HG03521 (cell line): ENCODE results near the gene TMA7B.
"Not testable (repeated sequence)": the region's sequence is repeated elsewhere in the genome, so short reads cannot be mapped to it uniquely, and the experiment has no call there.

Experiments
- ATAC-seq: cut with Tn5 transposase; IDR thresholded peaks from one replicate; pipeline ENCODE4 v1.9.1; 2021; ENCODE audit warnings: mild to moderate bottlenecking, moderate library complexity; ENCODE audit not compliant: unreplicated experiment

Gene TMA7B

DNA sequence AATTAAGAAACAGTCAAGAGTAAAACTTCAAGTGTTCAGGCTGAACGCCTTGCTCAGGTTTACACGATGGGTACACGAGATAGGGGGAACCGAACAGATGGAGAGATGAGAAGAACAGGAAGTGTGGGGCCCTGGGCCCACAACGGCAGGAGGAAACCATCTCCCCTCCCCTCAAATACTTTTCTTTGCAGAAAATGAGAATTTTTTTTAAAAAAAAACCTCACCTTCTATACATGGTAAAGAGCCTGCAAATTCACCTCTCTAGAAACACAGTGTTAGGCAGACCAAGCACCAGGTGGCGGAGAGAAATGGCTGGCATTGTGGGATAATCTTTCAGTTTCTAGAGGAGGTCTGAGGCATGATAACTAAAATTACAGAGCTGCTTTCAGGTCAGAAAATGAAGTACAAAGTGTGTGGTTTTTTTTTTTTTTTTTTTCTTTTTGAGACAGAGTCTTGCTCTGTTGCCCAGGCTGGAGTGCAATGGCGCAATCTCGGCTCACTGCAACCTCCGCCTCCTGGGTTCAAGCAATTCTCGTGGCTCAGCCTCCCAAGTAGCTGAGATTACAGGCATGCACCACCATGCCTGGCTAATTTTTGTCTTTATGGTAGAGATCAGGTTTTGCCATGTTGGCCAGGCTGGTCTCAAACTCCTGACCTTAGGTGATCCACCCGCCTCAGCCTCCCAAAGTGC, 8.4 kb upstream of the TMA7B start:
- ATAC-seq: not testable (repeated sequence)

DNA sequence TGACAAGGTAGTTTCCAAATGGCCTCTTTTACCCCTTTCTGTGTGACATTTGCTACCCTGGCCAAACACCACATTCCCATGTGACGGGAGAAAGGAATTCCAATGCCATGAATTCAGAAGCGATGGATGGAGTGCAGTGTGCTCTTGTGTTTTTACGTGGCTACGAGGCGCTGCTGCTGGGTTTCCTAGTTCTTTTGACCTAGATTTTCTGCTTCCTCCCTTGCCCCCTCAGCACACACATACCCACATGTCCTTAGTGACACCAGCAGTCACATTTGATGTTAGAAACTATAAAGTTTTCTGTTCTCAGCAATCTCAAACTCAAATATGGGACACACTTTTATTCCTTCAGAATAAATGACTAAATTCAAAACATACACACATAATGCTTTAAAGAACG, 7.8 kb upstream of the TMA7B start:
- ATAC-seq: no peak

DNA sequence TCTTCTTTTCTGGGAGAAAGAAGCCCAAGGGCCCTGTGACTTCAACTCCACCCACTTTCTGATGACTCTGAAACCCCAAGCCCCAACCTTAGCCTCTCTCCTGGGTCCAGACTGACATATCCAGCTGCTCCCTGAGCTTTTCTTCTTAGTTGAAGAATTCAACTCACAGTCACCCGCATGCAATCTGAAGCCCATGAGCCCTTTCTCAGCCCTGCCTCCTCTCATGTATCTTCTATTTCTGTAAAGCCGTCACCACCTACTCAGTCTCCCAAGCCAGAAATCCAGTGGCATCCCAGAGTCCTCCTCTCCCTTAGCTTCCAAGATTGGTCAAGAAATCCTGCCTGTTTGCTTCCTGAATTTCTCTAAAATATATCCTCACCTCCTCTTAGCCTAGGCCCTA, 7.1 kb upstream of the TMA7B start:
- ATAC-seq: no peak

DNA sequence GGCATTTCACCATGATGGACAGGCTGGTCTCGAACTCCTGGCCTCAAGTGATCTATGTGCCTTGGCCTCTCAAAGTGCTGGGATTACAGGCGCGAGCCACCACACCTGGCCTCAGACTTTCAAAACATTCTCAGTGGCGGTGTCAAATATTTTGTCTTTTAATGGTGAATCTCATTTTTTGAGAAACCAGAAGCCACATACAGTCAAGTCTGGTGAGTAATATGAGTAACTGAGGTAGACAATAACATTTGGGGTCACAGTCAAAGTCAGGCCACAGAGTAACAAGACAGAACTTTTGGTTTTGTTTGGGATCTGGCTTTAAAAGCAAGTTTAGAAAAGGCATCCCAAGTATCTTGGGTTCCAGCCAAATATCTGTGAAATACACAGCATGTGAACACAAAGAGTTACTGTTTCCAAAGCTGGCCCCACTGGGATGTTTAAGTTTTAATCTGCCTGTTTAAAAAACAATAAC, 5.6 kb upstream of the TMA7B start:
- ATAC-seq: no peak

DNA sequence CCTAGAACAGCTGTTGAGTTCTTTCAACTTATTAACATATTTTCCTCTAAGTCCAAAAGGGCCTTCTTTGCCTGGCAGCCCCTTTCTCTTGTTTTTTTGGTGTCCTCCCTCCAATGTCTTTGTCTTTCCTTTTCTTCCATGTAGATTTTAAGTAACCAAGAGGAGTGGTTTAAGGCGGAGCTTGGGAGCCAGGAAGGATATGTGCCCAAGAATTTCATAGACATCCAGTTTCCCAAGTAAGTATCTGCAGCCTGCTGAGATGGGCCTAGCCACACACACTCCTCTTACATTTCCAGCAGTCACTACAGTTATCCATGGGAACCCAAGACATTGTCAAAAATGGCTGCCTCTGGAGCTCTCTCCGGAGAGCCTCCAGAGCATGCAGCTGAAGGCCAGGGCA, 4.5 kb upstream of the TMA7B start:
- no peak for ATAC-seq

DNA sequence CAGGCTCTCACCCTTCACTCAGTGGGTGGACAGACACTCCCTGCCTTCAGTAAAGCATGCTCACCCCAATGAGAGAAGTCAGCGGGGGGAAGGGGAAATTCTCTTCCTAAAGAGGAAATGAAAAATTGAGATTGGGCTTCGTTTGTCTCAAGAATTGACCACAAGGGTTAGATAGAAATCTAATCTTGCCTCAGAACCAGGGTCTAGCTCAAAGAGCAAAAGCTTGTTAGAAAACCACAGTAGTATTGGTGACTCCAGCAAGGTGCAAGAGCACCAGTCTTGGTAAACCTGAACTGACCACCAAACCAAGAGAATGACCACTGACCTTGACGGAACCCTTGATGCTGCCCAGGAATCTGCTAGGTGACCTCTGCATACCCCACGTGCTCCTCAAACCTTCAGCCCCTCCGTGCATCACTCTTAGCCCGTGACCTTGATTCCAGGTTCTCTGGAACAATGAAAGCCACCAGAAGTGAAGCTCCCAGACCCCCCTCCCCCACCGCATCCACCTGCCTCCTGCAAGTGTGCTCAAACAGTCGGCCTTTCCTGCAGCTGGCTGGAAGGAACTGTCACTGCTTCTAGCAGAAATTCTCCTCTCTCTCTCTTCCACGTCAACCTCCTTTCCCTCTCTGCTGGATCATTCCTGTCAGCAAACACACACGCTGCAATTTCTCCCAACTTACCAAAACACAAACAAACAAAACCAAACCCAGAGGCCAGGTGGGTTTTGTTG, 3.1 kb upstream of the TMA7B start:
- ATAC-seq: peak; percentile 48

DNA sequence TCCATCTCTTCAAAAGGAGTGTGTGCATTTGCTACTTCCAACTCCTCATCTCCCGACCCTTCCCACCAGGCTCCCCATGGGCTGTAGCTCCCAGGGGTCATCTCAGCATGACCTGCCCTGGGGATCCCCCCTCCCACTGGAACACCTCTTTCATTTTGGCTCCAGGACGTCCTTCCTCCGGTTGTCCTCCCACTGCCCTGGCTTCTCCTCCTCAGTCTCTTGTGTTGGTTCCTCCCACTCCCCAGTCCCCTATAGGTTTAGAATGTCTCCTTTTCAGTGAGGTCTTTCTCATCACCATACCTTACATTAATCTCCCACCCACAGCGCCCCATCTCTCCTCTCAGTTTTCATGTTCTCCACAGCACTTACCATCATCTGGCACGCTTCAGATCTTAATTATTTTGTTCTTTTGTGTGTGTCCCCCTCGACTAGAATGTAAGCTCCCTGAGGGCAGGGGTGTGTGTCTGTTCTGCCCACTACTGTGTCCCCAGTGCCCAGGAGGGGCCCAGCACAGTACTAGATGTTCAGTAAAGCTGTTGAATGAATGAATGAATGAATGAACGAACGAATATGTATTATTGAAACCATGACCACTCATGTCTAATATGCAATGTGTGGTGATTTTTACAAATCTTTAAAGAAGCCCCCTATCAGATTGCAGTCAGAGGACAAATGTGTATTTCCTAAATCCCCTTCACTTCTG, 2.0 kb upstream of the TMA7B start:
- ATAC-seq: no peak

DNA sequence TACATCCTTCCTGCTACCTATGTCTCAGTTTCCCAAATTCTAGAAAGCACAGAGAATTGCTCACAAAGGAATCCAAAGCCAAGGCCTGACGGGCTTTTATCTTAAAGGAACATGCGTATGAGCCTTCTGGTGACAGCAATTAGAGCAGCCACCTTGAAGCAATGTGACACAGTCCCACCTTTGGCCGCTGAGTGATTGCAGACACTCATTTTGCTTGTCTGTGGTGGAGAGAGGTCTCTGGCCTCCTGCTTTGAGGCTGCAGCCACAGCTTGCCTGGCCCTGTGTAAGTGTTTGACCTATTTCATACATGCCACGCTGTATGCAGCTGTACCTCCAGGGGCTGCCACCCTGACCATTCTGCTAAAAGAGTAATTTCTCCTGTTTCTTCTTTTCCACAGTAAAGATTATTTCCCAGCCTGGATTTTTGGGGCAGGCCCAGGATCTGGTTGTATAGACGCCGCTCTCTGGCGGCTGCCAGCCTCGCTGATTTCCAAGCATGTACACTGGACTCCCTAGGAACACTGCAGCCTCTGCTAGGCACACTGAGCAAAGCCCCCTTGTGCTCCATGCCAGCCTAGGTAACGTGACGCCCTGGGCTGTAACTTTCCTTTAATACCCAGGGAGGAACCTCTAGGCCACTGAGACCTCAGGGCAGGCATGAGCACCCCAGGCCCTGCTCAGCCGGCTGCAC, 1.1 kb upstream of the TMA7B start:
- ATAC-seq: no peak

DNA sequence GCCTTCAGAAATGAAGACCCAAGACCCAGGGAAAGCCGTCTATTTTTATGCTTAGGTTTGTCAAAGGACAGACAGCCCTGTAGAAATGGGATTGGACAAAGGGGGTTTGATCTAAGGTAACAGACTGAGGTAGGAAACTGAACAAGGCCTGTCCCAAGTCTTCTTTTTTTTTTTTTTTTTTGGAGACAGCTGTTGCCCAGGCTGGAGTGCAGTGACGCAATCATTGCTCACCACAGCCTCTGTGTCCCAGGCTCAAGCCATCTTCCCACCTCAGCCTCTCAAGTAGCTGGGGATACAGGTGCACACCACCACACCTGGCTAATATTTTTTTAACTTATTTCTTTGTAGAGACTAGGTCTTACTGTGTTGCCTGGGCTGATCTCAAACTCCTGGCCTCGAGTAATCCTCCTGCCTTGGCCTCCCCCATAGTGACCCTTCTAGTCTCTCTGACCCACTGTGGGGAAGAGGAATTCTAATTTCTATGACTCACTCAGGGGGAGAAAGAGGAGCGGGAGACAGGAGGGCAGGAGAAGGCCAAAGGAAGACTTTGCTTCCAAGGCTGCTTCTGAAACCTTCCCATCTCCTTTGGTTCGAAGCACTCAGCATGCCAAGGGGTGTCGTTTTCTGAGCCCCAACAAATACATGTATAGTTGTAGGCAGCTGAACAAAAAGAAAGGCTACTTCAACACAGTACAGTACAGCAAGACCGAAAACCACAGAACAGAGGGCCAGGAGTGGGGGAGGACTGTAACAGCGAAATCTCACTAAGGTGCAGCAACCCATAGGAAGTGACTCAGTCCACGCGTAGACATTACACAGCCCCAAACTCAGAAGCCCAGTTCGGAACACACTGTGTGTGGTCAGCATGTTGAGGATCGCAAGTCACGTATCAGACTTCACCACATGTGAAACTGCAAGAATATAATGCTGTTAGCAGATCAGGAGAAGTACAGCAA, 872 bp downstream of the TMA7B start:
- ATAC-seq: peak; percentile 67

DNA sequence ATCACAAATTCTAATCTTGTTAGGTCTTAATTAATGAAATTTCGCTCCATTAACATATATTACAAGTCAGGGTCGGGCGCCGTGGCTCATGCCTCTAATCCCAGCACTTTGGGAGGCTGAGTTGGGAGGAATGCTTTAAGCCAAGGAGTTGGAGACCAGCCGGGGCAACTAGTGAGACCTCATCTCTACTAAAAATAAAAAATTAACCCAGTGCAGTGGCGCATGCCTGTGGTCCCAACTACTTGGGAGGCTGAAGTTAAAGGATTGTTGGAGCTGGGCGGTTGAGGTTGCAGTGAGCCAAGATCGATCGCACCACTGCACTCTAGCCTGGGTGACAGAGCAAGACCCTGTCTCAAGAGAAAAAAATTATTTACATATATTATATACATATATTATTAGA, 1.9 kb downstream of the TMA7B start:
- no peak for ATAC-seq

DNA sequence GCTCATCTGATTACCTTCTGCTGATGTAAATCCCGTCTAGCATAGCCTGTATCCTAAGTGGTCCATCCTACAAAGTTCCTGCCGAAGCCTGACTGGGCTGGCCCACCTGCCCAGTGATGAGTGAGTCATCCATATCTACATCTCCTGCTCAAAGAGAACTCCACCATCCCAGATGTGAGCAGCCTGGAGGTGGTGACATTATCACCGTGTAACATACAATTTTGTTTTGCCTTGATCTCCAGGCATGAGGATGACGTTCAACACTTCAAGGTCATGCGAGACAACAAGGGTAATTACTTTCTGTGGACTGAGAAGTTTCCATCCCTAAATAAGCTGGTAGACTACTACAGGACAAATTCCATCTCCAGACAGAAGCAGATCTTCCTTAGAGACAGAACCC, 5.6 kb downstream of the TMA7B start:
- ATAC-seq: no peak

DNA sequence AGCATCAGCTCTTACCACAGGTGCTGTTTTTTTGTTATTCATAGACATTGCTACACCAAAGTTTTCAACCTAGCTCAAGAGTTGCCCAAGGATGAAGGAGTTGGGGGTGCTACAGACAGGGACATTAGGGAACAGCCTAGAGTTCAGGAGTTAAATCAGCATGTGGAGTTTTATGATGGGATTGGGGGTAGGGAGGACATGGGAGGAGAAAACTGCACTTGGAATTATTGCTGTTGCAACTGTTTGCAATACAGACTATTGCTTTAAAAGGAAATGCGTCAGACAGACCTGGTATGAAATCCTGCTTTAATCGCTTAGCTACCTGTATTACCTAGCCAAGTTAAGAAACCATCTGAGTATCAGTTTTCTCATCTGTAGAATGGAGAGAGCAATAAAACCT, 6.3 kb downstream of the TMA7B start:
- no peak for ATAC-seq

DNA sequence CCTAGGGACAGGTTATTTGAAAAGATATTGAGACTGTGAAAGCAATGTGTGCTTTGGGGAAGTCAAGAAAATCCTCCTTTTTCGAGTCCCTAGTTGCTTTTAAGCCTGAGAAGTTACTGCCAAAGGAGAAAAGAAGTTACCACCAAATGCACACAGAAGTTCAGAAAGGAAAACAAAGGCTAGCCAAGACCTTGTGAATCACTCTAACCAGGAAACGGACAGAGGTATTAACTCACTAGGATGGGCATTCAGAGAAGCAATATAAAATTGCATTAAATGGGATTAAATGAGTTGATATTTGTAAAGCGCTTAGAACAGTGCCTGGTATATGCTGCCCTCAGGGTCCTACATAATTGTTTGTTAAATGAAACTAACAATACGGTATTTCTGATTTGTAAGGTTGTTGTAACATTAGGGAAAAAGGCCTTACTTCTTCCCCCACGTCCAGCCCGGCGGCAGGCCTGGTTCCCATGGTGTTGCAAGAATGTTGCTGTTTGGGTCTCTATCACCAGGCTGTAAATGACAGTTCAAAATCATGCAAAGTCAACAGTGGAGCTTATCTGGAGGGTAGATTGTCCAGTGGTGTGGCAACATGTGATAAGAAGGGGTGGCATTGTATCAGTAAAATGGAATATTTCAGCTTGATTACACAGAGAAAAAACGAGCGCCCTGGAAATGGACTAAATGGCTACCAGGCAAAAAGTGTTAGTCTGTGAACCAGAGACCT, 7.1 kb downstream of the TMA7B start:
- ATAC-seq: no peak

DNA sequence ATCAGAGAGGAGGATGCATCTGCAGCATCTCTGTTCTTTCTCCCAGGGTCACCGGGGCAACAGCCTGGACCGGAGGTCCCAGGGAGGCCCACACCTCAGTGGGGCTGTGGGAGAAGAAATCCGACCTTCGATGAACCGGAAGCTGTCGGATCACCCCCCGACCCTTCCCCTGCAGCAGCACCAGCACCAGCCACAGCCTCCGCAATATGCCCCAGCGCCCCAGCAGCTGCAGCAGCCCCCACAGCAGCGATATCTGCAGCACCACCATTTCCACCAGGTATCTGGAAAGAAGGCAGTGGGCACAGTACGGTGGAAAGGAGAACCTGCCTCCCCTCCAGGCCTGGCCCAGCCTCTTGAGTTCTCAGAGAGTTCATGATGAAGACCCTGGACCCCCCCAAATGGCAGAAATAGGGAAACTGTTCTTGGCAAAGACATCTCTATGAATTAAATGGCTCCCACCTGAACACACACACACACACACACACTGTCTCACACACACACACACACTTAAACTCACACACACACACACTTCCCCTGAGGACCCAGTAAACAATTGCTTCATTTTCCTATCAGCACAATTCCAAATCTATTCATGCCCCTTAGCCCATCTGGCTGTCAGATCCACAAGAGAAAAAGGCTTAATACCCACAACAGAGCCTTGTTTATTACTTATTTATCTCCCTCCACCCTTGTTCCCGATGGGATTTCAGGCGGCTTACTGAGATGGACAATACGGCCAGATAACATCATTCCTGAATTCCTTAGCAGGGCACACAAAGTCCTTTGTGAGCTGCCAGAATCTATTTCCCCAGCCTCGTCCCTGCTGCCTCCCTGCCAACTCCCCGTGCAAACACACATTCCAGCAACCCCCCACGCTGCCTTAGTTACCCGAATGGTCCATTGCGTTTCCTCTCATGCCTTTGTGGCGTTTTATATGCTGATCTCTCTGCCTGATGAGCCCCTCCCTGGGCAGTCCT, 8.1 kb downstream of the TMA7B start:
- no peak for ATAC-seq

DNA sequence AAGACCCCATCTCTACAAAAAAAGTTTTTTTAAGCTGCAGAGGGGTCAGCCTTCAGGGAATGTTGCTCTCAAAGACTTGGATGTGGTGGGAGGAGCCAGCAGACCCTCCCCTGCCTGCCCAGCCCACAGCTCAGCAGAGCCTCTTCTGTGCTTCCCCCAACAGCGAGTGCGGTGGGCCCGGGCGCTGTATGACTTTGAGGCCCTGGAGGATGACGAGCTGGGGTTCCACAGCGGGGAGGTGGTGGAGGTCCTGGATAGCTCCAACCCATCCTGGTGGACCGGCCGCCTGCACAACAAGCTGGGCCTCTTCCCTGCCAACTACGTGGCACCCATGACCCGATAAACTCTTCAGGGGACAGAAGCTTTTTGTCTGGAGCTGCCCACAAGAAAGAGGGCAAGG, 10.5 kb downstream of the TMA7B start:
- ATAC-seq: no peak

DNA sequence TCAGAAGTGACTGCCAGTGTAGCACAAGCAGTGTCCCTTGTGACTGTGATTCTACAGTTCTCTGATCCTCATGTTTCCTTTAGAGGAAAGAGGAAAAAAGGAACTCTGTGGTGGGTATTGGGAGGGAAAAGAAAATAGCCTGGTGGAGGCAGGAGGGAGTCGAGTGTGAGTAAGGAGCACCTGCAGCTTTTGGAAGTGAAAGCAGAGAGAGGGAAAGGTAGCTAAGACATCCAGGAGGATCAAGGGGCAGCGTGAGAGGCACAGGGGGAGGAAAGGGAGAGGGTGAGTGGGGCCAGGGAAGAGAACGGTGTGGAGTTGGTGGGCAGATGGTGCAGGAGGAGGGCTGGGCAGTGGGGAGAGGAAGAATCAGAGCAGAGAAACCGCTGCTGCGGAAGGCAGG, 12.4 kb downstream of the TMA7B start:
- ATAC-seq: no peak

DNA sequence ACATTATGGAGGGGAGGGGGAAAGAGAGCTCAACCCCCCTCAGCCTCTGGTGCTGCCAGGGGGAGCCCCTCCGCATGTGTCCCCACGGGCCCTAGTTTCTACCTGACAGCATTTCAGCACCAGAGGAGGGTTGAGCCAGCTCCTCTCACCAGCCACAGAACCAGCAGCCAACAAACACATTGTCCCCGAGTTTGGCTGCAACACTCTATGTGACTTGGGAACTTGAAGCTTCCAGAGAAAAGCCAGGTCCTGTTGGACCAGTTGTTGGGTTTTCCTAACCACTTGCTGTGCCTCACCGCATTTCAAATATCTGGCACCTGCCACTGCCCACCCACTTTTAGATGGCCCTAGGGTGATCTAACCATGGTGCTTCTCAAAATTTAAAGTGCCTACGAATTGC, 13.5 kb downstream of the TMA7B start:
- ATAC-seq: no peak

DNA sequence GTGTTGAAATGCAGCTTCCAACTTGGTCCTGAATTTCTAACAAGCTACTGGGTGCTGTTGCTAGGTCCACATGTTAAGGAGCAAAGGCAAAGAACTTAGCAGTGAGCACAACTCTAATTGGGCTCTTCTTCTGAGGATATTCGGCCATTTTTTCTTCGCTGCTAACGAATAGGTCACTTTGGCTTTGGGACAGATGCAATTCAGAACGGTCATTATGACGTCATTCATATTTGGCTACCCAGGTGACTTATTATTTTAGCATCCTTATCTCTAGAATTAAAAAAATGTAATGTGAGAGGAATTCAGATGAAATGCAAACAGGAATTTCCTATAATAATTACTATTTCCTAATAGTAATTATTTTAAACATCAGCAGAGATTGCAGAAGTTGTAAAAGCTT, 13.9 kb downstream of the TMA7B start:
- no peak for ATAC-seq
